Mucosa of rectum (tissue), 2 donors: Measurements from ENCODE around the gene FBLIM1.

ENCODE experiments used
- H3K27ac ChIP-seq, 2 donors: one replicate each; pipeline ENCODE4 v1.7.0; 2013; ENCODE audit warnings: inconsistent platforms in 2 of 2, low read depth in 2 of 2, low read length in 2 of 2
- H3K27me3 ChIP-seq, 2 donors: one replicate each; pipeline ENCODE4 v1.7.0; 2013; ENCODE audit warnings: low read length in 2 of 2; ENCODE audit not compliant: control insufficient read depth in 2 of 2, insufficient read depth in 2 of 2
- H3K36me3 ChIP-seq, 2 donors: one replicate each; pipeline ENCODE4 v1.7.0; 2013; ENCODE audit warnings: low read length in 2 of 2; ENCODE audit not compliant: control insufficient read depth in 2 of 2, insufficient read depth in 2 of 2
- H3K4me1 ChIP-seq, 2 donors: one replicate each; pipeline ENCODE4 v1.7.0; 2013; ENCODE audit warnings: low read length in 2 of 2, mild to moderate bottlenecking in 1 of 2; ENCODE audit not compliant: control insufficient read depth in 2 of 2, insufficient read depth in 2 of 2
- H3K4me3 ChIP-seq, 2 donors: one replicate each; pipeline ENCODE4 v1.7.0; 2013; ENCODE audit warnings: low read length in 2 of 2
- H3K9ac ChIP-seq, 2 donors: one replicate each; pipeline ENCODE4 v1.7.0; 2013; ENCODE audit warnings: low read length in 2 of 2, low read depth in 1 of 2, mild to moderate bottlenecking in 1 of 2
- H3K9me3 ChIP-seq, 2 donors: one replicate each; pipeline ENCODE4 v1.7.0; 2013; ENCODE audit warnings: low read length in 2 of 2; ENCODE audit not compliant: control insufficient read depth in 2 of 2
- donor health status: healthy.
- donor health status: Normal muscosa, but diverticular disease.

FBLIM1 gene

GRCh38 chr1:15730936-15731335 lies 27.7 kb upstream of the FBLIM1 start:
- no peak overlapping the region for H3K4me3 ChIP-seq
- no peaks in the 10 kb centered on the region for H3K27me3 ChIP-seq
- no peaks in the 10 kb centered on the region for H3K9me3 ChIP-seq
- H3K9ac ChIP-seq: no peak overlapping the region
- peaks cover 9 to 14% of the 10 kb centered on the region in 2 donors for H3K4me1 ChIP-seq
- H3K27ac ChIP-seq: no peak overlapping the region
- peaks cover 72 to 74% of the 10 kb centered on the region in 2 donors for H3K36me3 ChIP-seq

GRCh38 chr1:15731735-15732685 lies 26.6 kb upstream of the FBLIM1 start:
- Histone ChIP-seq H3K4me1 (peaks cover 13 to 22% of the 10 kb centered on the region in 2 donors), H3K27me3 (no peaks in the 10 kb centered on the region), H3K27ac (no peak overlapping the region), H3K36me3 (peaks cover 64 to 66% of the 10 kb centered on the region in 2 donors), H3K9ac (no peak overlapping the region), H3K4me3 (no peak overlapping the region), H3K9me3 (no peaks in the 10 kb centered on the region)

- H3K27ac ChIP-seq: no peak overlapping the region
- no peaks in the 10 kb centered on the region for H3K9me3 ChIP-seq
- H3K36me3 ChIP-seq: peaks cover 58 to 59% of the 10 kb centered on the region in 2 donors
- peaks cover 16 to 29% of the 10 kb centered on the region in 2 donors for H3K4me1 ChIP-seq
- H3K4me3 ChIP-seq: no peak overlapping the region
- H3K27me3 ChIP-seq: no peaks in the 10 kb centered on the region
- no peak overlapping the region for H3K9ac ChIP-seq
These were observed 25.9 kb upstream of the FBLIM1 start for GRCh38 chr1:15732686-15733081.

- H3K9me3 ChIP-seq: no peaks in the 10 kb centered on the region
- peaks cover 22 to 35% of the 10 kb centered on the region in 2 donors for H3K4me1 ChIP-seq
- H3K9ac ChIP-seq: no peak overlapping the region
- H3K36me3 ChIP-seq: peaks cover 52 to 53% of the 10 kb centered on the region in 2 donors
- no peaks in the 10 kb centered on the region for H3K27me3 ChIP-seq
- no peak overlapping the region for H3K27ac ChIP-seq
- H3K4me3 ChIP-seq: no peak overlapping the region
These were observed 25.3 kb upstream of the FBLIM1 start for GRCh38 chr1:15733218-15733725.

- no peaks in the 10 kb centered on the region for H3K27me3 ChIP-seq
- H3K4me3 ChIP-seq: no peak overlapping the region
- H3K9me3 ChIP-seq: no peaks in the 10 kb centered on the region
- peaks cover 48% of the 10 kb centered on the region in 2 donors for H3K36me3 ChIP-seq
- H3K27ac ChIP-seq: no peak overlapping the region
- peaks cover 25 to 37% of the 10 kb centered on the region in 2 donors for H3K4me1 ChIP-seq
- no peak overlapping the region for H3K9ac ChIP-seq
These were observed 24.8 kb upstream of the FBLIM1 start for GRCh38 chr1:15733726-15734226.

- Histone ChIP-seq H3K4me3 (no peak overlapping the region), H3K4me1 (peaks cover 26 to 37% of the 10 kb centered on the region in 2 donors), H3K9me3 (no peaks in the 10 kb centered on the region), H3K27me3 (no peaks in the 10 kb centered on the region), H3K36me3 (peaks cover 43% of the 10 kb centered on the region in 2 donors), H3K9ac (no peak overlapping the region), H3K27ac (no peak overlapping the region)
These were observed 24.3 kb upstream of the FBLIM1 start for GRCh38 chr1:15734296-15734695.

GRCh38 chr1:15734901-15735300 lies 23.7 kb upstream of the FBLIM1 start:
- H3K27ac ChIP-seq: peak overlapping the region; percentile 93
- H3K27me3 ChIP-seq: no peaks in the 10 kb centered on the region
- H3K4me1 ChIP-seq: peaks cover 26 to 37% of the 10 kb centered on the region in 2 donors
- peaks cover 37 to 38% of the 10 kb centered on the region in 2 donors for H3K36me3 ChIP-seq
- no peak overlapping the region for H3K4me3 ChIP-seq
- no peaks in the 10 kb centered on the region for H3K9me3 ChIP-seq
- H3K9ac ChIP-seq: peak overlapping the region in 1 of 2 donors; percentile 85

- peaks cover 26 to 39% of the 10 kb centered on the region in 2 donors for H3K4me1 ChIP-seq
- peak overlapping the region; percentile 93 for H3K27ac ChIP-seq
- H3K9ac ChIP-seq: peak overlapping the region in 1 of 2 donors; percentile 85
- no peaks in the 10 kb centered on the region for H3K27me3 ChIP-seq
- H3K9me3 ChIP-seq: no peaks in the 10 kb centered on the region
- peaks cover 35 to 37% of the 10 kb centered on the region in 2 donors for H3K36me3 ChIP-seq
- peak overlapping the region in 1 of 2 donors; percentile 68 for H3K4me3 ChIP-seq
These were observed 23.1 kb upstream of the FBLIM1 start for GRCh38 chr1:15735304-15736037.

- peaks cover 26 to 47% of the 10 kb centered on the region in 2 donors for H3K4me1 ChIP-seq
- peak within 1 kb of the TSS; percentile 70 to 85 for H3K9ac ChIP-seq
- peak within 1 kb of the TSS; percentile 93 for H3K27ac ChIP-seq
- peak within 1 kb of the TSS; percentile 57 to 68 for H3K4me3 ChIP-seq
- no peaks in the 10 kb centered on the region for H3K27me3 ChIP-seq
- peaks cover 28 to 29% of the 10 kb centered on the region in 2 donors for H3K36me3 ChIP-seq
- H3K9me3 ChIP-seq: no peaks in the 10 kb centered on the region
These were observed 22.3 kb upstream of the FBLIM1 start, which contains the start of gene SLC25A34 for GRCh38 chr1:15736038-15736891. Gene SLC25A34 (plus strand): TSS chr1:15736258. CDS start chr1:15736486, 228 bp downstream.
